Measurements from ENCODE around the gene IP6K3. TPM values are rescaled to one million over a fixed set of nuclear protein-coding genes. Genes with fewer than 3 reads are reported as not detected.

IP6K3 gene
- total and polyA plus RNA-seq, 2 donors = 0.95 to 2.4 TPM

- Histone ChIP-seq H3K27ac (ENCODE audit: low read depth) (no peak overlapping the region), H3K36me3 (ENCODE audit: insufficient read depth) (peaks cover 2% of the 10 kb centered on the region), H3K4me3 (ENCODE audit: low read depth, low read length) (no peak overlapping the region), H3K4me1 (ENCODE audit: insufficient read depth) (no peaks in the 10 kb centered on the region)
- WGBS = 85% methylated on average over 12 of the region's 12 CpGs
- DNase-seq (ENCODE audit: extremely low spot score) = no peak
Measured at GRCh38 chr6:33692078-33692759, 54.5 kb downstream of the IP6K3 start.

DNA sequence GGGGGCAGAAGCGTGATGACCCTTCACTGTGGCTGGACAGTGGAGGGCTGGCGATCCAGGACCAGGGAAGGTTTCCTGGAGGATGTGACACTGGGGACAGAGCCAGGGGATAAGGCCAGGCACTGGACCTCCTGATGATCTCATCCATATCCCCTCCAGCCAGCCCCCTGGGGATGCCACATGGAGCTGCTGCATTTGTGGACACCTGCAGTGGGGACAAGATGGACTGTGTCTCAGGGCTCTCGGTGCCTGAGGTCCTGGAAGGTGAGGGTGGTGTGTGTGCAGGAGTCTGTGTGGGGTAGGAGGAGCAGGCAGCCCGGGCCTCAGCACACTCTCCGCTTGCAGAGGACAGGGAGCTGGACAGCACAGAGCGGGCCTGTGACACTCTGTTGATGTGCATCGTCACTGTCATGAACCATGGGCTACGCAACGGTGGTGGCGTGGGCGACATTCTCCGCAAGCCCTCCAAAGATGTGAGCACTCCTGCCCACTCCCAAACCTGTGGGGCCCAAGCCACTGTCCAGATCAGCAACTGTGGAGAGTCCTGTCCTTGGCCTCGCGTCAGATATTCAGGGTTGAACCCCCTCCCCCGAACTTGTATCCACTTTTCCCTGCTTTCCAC is 55.1 kb downstream of the IP6K3 start:
- H3K27ac ChIP-seq (ENCODE audit: low read depth) = no peak overlapping the region
- DNase-seq (ENCODE audit: extremely low spot score) = no peak
- no peak overlapping the region for H3K4me3 ChIP-seq (ENCODE audit: low read depth, low read length)
- WGBS = 93% methylated on average over 15 of the region's 15 CpGs
- H3K4me1 ChIP-seq (ENCODE audit: insufficient read depth) = no peaks in the 10 kb centered on the region
- H3K36me3 ChIP-seq (ENCODE audit: insufficient read depth) = peaks cover 2% of the 10 kb centered on the region

DNA sequence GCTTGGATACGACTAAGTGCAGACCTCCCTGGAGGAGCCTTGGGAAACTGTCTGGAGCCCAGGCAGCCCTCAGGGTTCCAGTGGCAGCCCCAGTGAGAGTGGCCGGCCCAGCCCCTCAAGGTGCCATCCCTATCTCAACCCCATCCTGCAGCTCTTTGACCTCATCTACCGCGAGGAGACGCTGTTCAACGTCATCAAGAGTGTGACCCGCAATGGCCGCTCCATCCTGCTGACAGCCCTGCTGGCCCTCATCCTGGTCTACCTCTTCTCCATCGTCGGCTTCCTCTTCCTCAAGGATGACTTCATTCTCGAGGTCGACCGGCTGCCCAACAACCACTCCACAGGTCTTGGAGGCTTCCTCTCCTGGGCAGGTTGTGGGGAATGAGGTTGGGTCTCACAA is 55.9 kb downstream of the IP6K3 start:
- DNase-seq (ENCODE audit: extremely low spot score) = no peak
- no peak overlapping the region for H3K27ac ChIP-seq (ENCODE audit: low read depth)
- WGBS = 86% methylated on average over 13 of the region's 13 CpGs
- H3K4me3 ChIP-seq (ENCODE audit: low read depth, low read length) = no peak overlapping the region
- H3K4me1 ChIP-seq (ENCODE audit: insufficient read depth) = no peaks in the 10 kb centered on the region
- H3K36me3 ChIP-seq (ENCODE audit: insufficient read depth) = no peaks in the 10 kb centered on the region

GRCh38 chr6:33689879-33690278 is 56.8 kb downstream of the IP6K3 start:
- Histone ChIP-seq H3K4me1 (ENCODE audit: insufficient read depth) (no peaks in the 10 kb centered on the region), H3K4me3 (ENCODE audit: low read depth, low read length) (no peak overlapping the region), H3K27ac (ENCODE audit: low read depth) (no peak overlapping the region), H3K36me3 (ENCODE audit: insufficient read depth) (no peaks in the 10 kb centered on the region)
- no peak for DNase-seq (ENCODE audit: extremely low spot score)
- 91% methylated on average over 10 of the region's 10 CpGs for WGBS

- no peak overlapping the region for H3K27ac ChIP-seq (ENCODE audit: low read depth)
- 92% methylated on average over 12 of the region's 12 CpGs for WGBS
- no peaks in the 10 kb centered on the region for H3K36me3 ChIP-seq (ENCODE audit: insufficient read depth)
- no peak for DNase-seq (ENCODE audit: extremely low spot score)
- H3K4me3 ChIP-seq (ENCODE audit: low read depth, low read length) = no peak overlapping the region
- no peaks in the 10 kb centered on the region for H3K4me1 ChIP-seq (ENCODE audit: insufficient read depth)
Measured at GRCh38 chr6:33689148-33689494, 57.6 kb downstream of the IP6K3 start.

GRCh38 chr6:33688451-33689147 is 58.1 kb downstream of the IP6K3 start:
- no peak for DNase-seq (ENCODE audit: extremely low spot score)
- no peak overlapping the region for H3K27ac ChIP-seq (ENCODE audit: low read depth)
- no peaks in the 10 kb centered on the region for H3K4me1 ChIP-seq (ENCODE audit: insufficient read depth)
- 93% methylated on average over 25 of the region's 25 CpGs for WGBS
- no peaks in the 10 kb centered on the region for H3K36me3 ChIP-seq (ENCODE audit: insufficient read depth)
- H3K4me3 ChIP-seq (ENCODE audit: low read depth, low read length) = no peak overlapping the region

DNA sequence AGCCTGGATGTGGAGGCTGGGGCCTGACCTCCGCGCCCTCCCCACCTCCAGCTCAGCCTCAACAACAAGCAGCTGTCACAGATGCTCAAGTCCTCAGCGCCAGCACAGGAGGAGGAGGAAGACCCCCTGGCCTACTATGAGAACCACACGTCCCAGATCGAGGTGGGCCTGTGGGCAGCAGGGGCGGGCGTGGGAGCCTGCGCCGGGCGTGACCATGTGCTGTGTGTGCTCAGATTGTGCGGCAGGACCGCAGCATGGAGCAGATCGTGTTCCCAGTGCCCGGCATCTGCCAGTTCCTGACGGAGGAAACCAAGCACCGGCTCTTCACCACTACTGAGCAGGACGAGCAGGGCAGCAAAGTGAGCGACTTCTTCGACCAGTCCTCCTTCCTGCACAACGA is 58.7 kb downstream of the IP6K3 start:
- Histone ChIP-seq H3K4me1 (ENCODE audit: insufficient read depth) (no peaks in the 10 kb centered on the region), H3K36me3 (ENCODE audit: insufficient read depth) (no peaks in the 10 kb centered on the region), H3K4me3 (ENCODE audit: low read depth, low read length) (no peak overlapping the region), H3K27ac (ENCODE audit: low read depth) (no peak overlapping the region)
- 93% methylated on average over 20 of the region's 20 CpGs for WGBS
- no peak for DNase-seq (ENCODE audit: extremely low spot score)

- H3K27ac ChIP-seq (ENCODE audit: low read depth) = no peak overlapping the region
- WGBS = 89% methylated on average over 27 of the region's 27 CpGs
- DNase-seq (ENCODE audit: extremely low spot score) = no peak
- no peaks in the 10 kb centered on the region for H3K36me3 ChIP-seq (ENCODE audit: insufficient read depth)
- no peak overlapping the region for H3K4me3 ChIP-seq (ENCODE audit: low read depth, low read length)
- no peaks in the 10 kb centered on the region for H3K4me1 ChIP-seq (ENCODE audit: insufficient read depth)
Measured at GRCh38 chr6:33686981-33687975, 59.4 kb downstream of the IP6K3 start.

GRCh38 chr6:33686225-33686924 is 60.3 kb downstream of the IP6K3 start:
- no peak for DNase-seq (ENCODE audit: extremely low spot score)
- WGBS = 75% methylated on average over 6 of the region's 6 CpGs
- no peaks in the 10 kb centered on the region for H3K36me3 ChIP-seq (ENCODE audit: insufficient read depth)
- H3K27ac ChIP-seq (ENCODE audit: low read depth) = no peak overlapping the region
- no peaks in the 10 kb centered on the region for H3K4me1 ChIP-seq (ENCODE audit: insufficient read depth)
- no peak overlapping the region for H3K4me3 ChIP-seq (ENCODE audit: low read depth, low read length)

DNA sequence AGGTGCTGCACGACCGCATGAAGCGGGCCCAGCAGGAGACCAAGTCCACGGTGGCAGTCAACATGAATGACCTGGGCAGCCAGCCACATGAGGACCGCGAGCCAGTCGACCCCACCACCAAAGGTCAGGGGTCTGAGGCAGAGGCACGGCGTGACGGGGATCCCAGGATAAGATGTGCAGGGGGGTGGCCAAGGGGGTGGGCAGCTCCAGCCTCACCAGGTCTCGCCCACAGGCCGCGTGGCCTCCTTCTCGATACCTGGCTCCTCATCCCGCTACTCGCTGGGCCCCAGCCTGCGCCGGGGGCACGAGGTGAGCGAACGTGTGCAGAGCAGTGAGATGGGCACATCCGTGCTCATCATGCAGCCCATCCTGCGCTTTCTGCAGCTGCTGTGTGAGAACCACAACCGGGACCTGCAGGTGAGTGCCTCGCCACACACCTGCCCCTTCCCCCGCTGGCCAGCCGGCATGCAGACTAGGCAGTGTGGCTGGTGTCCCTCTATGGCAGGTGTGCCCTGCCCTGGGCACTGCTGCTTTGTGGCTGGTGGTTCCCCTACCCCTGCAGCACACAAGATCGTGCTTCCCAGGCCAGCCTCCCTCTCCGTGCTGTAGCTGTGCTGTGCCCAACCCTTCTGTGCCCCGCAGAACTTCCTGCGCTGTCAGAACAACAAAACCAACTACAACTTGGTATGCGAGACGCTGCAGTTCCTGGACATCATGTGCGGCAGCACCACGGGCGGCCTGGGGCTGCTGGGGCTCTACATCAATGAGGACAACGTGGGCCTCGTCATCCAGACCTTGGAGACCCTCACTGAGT is 61.1 kb downstream of the IP6K3 start:
- Histone ChIP-seq H3K4me1 (ENCODE audit: insufficient read depth) (no peaks in the 10 kb centered on the region), H3K27ac (ENCODE audit: low read depth) (no peak overlapping the region), H3K36me3 (ENCODE audit: insufficient read depth) (no peaks in the 10 kb centered on the region), H3K4me3 (ENCODE audit: low read depth, low read length) (no peak overlapping the region)
- WGBS = 87% methylated on average over 38 of the region's 38 CpGs
- DNase-seq (ENCODE audit: extremely low spot score) = no peak

GRCh38 chr6:33684983-33685382 is 61.7 kb downstream of the IP6K3 start:
- DNase-seq (ENCODE audit: extremely low spot score) = no peak
- Histone ChIP-seq H3K36me3 (ENCODE audit: insufficient read depth) (no peaks in the 10 kb centered on the region), H3K4me3 (ENCODE audit: low read depth, low read length) (no peak overlapping the region), H3K4me1 (ENCODE audit: insufficient read depth) (no peaks in the 10 kb centered on the region), H3K27ac (ENCODE audit: low read depth) (no peak overlapping the region)
- 95% methylated on average over 7 of the region's 7 CpGs for WGBS

DNA sequence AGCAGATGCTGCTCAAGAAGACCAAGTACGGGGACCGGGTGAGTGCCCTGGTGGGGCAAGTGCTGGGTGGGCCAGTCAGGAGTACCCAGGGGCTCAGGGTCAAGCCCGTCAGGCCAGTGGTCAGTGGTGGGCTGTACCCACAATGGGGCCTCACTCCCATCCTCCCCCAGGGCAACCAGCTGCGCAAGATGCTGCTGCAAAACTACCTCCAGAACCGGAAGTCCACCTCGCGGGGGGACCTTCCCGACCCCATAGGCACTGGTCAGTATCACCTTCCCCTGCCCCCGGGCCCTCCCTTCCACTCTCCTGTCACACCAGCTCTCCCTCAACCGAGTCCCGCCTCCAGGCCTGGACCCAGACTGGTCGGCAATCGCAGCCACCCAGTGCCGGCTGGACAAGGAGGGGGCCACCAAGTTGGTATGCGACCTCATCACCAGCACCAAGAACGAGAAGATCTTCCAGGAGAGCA is 62.2 kb downstream of the IP6K3 start:
- WGBS = 88% methylated on average over 16 of the region's 16 CpGs
- H3K4me1 ChIP-seq (ENCODE audit: insufficient read depth) = no peaks in the 10 kb centered on the region
- no peak overlapping the region for H3K4me3 ChIP-seq (ENCODE audit: low read depth, low read length)
- H3K27ac ChIP-seq (ENCODE audit: low read depth) = no peak overlapping the region
- H3K36me3 ChIP-seq (ENCODE audit: insufficient read depth) = no peaks in the 10 kb centered on the region
- no peak for DNase-seq (ENCODE audit: extremely low spot score)
